Measurements from ENCODE around the gene TKTL1. TPM values are rescaled to one million over a fixed set of nuclear protein-coding genes. Genes with fewer than 3 reads are reported as not detected.

The TKTL1 gene
- total and polyA plus RNA-seq, 3 donors from 2014 or later: 224 to 268 (median 233) TPM

GRCh38 chrX:154350429-154351182 lies 55.0 kb downstream of the TKTL1 start:
- WGBS, 2 donors: 81% methylated on average over 3 of the region's 19 CpGs; no CpG with 5 or more reads in 1 of the 2 donors
- Histone ChIP-seq H3K36me3 (ENCODE audit: low read depth, missing control alignments) (no peaks in the 10 kb centered on the region), H3K27me3 (no peaks in the 10 kb centered on the region), H3K4me1 (no peaks in the 10 kb centered on the region), H3K27ac (no peak overlapping the region), H3K4me3 (no peak overlapping the region), H3K9me3 (no peaks in the 10 kb centered on the region)
- intact Hi-C loops (cut with DNase I; ENCODE audit: low total_unique reads): no loop called here
- DNase-seq: no peak
- no peak for TF ChIP-seq POLR2A (IDR thresholded peaks at IDR 0.05)
- TF ChIP-seq CTCF (IDR thresholded peaks at IDR 0.05): no peak

GRCh38 chrX:154351183-154352011 lies 55.8 kb downstream of the TKTL1 start:
- Histone ChIP-seq H3K36me3 (ENCODE audit: low read depth, missing control alignments) (no peaks in the 10 kb centered on the region), H3K4me3 (no peak overlapping the region), H3K27me3 (no peaks in the 10 kb centered on the region), H3K27ac (no peak overlapping the region), H3K9me3 (no peaks in the 10 kb centered on the region), H3K4me1 (no peaks in the 10 kb centered on the region)
- intact Hi-C loops (cut with DNase I; ENCODE audit: low total_unique reads): no loop called here
- DNase-seq: no peak
- WGBS, 2 donors: 94% methylated on average over 6 of the region's 30 CpGs; no CpG with 5 or more reads in 1 of the 2 donors
- TF ChIP-seq CTCF (IDR thresholded peaks at IDR 0.05): no peak
- TF ChIP-seq POLR2A (IDR thresholded peaks at IDR 0.05): no peak

- intact Hi-C loops (cut with DNase I; ENCODE audit: low total_unique reads): no loop called here
- H3K36me3 ChIP-seq (ENCODE audit: low read depth, missing control alignments): no peaks in the 10 kb centered on the region
These were observed 56.4 kb downstream of the TKTL1 start for GRCh38 chrX:154352012-154352401.

GRCh38 chrX:154352466-154352865 lies 56.9 kb downstream of the TKTL1 start:
- Histone ChIP-seq H3K4me3 (no peak overlapping the region), H3K27ac (no peak overlapping the region), H3K4me1 (no peaks in the 10 kb centered on the region), H3K27me3 (no peaks in the 10 kb centered on the region), H3K9me3 (no peaks in the 10 kb centered on the region), H3K36me3 (ENCODE audit: low read depth, missing control alignments) (no peaks in the 10 kb centered on the region)
- intact Hi-C loops (cut with DNase I; ENCODE audit: low total_unique reads): no loop called here
- DNase-seq: no peak
- WGBS, 2 donors: 91% methylated on average over 9 of the region's 13 CpGs; no CpG with 5 or more reads in 1 of the 2 donors
- TF ChIP-seq CTCF (IDR thresholded peaks at IDR 0.05): no peak
- no peak for TF ChIP-seq POLR2A (IDR thresholded peaks at IDR 0.05)

More at GRCh38 chrX:154352012-154352401, 56.4 kb downstream of the TKTL1 start:
- whole genome bisulfite sequencing, 2 donors: 73% methylated on average over 9 of the region's 14 CpGs; no CpG with 5 or more reads in 1 of the 2 donors
- no peak for DNase-seq
- TF ChIP-seq CTCF (IDR thresholded peaks at IDR 0.05): no peak
- no peak for TF ChIP-seq POLR2A (IDR thresholded peaks at IDR 0.05)
- no peaks in the 10 kb centered on the region for H3K4me1 ChIP-seq
- H3K4me3 ChIP-seq: no peak overlapping the region
- H3K27ac ChIP-seq: no peak overlapping the region
- H3K27me3 ChIP-seq: no peaks in the 10 kb centered on the region
- H3K9me3 ChIP-seq: no peaks in the 10 kb centered on the region

Data from testis (tissue), 3 donors.